Tibial nerve (tissue), 3 donors: ENCODE measurements around the gene SLC25A33.
"Not testable (repeated sequence)": the region's sequence is repeated elsewhere in the genome, so short reads cannot be mapped to it uniquely, and the experiment has no call there.

Experiments used
- CTCF ChIP-seq, 5 experiments: fragments of 200-600 bp in 3 of 5; fragments of 450-650 bp in 2 of 5; sonication (generic) in 3 of 5; IDR thresholded peaks; one replicate each; pipeline ENCODE4 v1.5.1; 2016 to 2019; ENCODE audit warnings: antibody characterized with exemption in 5 of 5, mild to moderate bottlenecking in 3 of 5, moderate library complexity in 2 of 5
- POLR2A ChIP-seq, 2 donors: fragments of 450-650 bp; IDR thresholded peaks; one replicate each; pipeline ENCODE4 v1.6.1; 2017; ENCODE audit warnings: antibody characterized with exemption in 2 of 2, mild to moderate bottlenecking in 2 of 2, moderate library complexity in 2 of 2

- not testable (repeated sequence) for TF ChIP-seq CTCF, POLR2A (IDR thresholded peaks at IDR 0.05)
These were observed 85.8 kb downstream of the SLC25A33 start for GRCh38 chr1:9625030-9625429.
